Epidermal melanocyte (primary cell): ENCODE measurements around the gene POTEE.
"Not testable (repeated sequence)": the region's sequence is repeated elsewhere in the genome, so short reads cannot be mapped to it uniquely, and the experiment has no call there.

Experiments used
- DNase-seq: peaks from one replicate; pipeline ENCODE4 v3.0.0; 2011; ENCODE audit warnings: low spot score; ENCODE audit not compliant: insufficient read length

Gene POTEE

GRCh38 chr2:131209030-131209772, at the start of gene POTEE:
Gene POTEE (plus strand): TSS chr2:131209536. CDS start chr2:131218403, 8,867 bp downstream.
- not testable (repeated sequence) for DNase-seq

- not testable (repeated sequence) for DNase-seq
Observed at GRCh38 chr2:131165562-131165961, 43.8 kb upstream of the POTEE start.

DNA sequence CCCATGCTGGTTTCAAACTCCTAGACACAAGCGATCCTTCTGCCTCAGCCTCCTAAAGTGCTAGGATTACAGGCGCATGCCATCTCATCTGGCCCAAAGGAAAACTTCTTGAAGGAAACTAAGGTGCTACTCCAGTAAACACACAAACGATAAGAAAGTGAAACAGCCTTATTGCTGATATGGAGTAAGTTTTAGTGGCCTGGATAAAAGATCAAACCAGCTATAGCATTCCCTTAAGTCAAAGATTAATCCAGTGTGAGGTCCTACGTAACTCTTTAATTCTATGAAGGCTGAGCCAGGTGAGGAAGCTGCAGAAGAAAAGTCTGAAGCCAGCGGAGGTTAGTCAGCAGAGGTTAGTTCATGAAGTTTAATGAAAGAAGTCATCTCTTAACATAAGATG, 40.8 kb upstream of the POTEE start:
- DNase-seq, result no peak

DNA sequence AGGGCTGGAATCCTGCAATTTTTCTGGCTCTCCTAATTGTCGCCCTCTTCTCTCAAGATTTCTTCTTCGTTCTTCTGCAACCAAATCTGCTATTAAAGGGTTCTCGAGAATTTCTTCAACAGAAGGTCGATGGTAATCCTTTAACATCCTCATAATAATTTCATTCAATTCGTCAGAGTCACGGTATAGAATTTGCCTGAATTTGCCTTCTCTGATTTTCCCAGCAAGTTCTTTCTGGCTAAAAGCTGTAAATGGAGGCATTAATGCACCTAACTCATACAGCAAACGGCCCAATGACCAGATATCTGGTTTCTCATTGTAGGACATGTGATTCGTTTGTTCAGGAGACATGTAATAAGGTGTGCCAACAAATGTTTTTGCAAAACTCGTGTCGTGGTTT, 31.3 kb upstream of the POTEE start:
- not testable (repeated sequence) for DNase-seq

GRCh38 chr2:131178721-131179418, 30.5 kb upstream of the POTEE start:
- DNase-seq, result not testable (repeated sequence)

GRCh38 chr2:131181451-131181850, 27.9 kb upstream of the POTEE start:
- not testable (repeated sequence) for DNase-seq

DNA sequence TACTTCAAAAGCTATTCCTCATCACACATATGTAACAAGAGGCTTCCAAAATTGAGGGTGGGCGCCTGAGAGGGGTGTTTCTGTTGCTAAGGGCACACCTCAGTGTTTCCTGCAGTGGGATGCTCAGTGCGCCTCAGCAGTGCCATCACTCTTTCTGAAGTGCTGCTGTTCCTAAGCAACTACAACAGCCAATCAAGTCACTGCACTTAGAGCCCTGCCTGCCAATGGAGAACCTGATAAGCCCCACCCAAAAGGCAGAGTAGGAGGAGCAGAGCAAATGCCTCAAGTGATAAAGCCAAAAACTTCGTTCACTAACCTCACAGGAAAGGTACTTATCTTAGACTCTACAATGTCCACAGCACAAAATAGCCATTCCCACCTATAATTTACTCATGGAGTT, 15.9 kb upstream of the POTEE start:
- not testable (repeated sequence) for DNase-seq

- DNase-seq, result not testable (repeated sequence)
Observed at GRCh38 chr2:131196186-131196585, 13.2 kb upstream of the POTEE start.

- DNase-seq, result no peak
Observed at GRCh38 chr2:131201098-131201497, 8.2 kb upstream of the POTEE start.

DNA sequence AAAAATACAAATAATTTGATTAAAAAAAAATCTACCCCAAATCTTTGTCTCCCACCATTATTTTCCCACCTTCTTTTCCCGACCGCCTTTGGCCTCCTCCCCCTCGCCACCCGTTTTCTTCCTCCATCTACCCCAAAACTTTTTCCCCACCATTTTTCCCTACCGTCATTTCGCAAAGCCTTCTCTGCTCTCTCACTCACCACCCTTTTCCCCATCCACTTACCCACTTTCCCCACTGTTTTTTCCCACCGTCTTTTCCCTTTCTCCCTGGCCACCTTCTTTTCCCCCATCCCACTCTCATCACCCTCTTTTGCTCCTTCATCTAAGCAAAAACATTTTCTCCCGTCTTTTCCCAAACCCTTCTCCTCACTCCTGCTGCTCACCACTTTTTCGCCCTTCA, 1.5 kb upstream of the POTEE start:
- DNase-seq, result not testable (repeated sequence)

GRCh38 chr2:131209773-131210104, 403 bp downstream of the POTEE start:
- DNase-seq, result not testable (repeated sequence)

- not testable (repeated sequence) for DNase-seq
Observed at GRCh38 chr2:131210434-131211211, 1.3 kb downstream of the POTEE start.

- not testable (repeated sequence) for DNase-seq
Observed at GRCh38 chr2:131217238-131217986, 8.1 kb downstream of the POTEE start.

- DNase-seq, result not testable (repeated sequence)
Observed at GRCh38 chr2:131235543-131236449, 26.5 kb downstream of the POTEE start.
